RKO (cell line): ENCODE results near the gene RNF125.
"Not testable (repeated sequence)": the region's sequence is repeated elsewhere in the genome, so short reads cannot be mapped to it uniquely, and the experiment has no call there.

Experiments used
- DNase-seq: peaks from one replicate; pipeline ENCODE4 v3.0.0-alpha.2; 2016; ENCODE audit warnings: low spot score

The RNF125 gene

DNA sequence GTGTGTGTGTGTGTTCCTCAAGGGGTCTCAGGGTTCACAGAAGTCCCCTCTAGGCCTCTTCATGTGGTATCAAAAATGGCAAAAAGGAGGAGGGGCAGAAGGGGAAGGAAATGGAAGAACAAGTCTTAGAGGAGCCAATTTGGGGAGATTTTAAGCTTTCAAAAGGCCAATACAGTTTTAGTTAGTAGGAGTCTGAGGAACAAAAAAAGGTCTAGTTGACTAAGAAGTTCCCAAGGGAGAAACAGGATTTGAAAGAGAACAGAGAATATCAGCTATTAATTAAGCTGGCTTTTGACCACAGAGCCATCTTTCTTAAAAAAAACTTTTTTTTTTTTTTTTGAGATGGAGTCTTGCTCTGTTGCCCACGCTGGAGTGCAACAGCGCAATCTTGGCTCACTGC lies 7.1 kb downstream of the RNF125 start:
- no peak for DNase-seq

DNA sequence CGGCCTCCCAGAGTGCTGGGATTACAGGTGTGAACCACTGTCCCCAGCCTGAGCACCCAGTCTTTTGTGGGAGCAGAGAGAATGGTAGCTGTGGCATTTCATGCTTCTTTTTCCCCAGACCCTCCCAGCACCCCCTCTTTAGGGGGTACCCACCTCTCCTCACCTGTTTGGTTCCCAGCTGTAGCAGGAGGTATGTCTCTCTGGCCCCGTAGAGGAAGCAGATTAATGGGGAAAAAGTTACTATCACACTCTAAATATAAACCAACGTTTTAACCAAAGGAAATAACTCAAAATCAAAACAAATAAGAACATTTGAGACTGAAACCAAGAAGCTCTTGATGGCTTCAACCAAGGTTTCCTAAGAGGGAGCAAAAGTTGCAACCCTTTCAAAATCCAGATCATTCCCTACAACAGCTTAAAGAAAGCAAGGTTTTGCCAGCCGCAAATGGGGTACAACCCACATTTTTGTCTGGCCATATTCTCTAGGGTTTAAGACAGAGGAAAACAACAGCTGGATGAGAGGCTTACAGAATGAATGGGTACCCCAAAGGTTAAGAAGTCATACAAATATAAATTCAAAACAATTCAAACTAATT lies 8.0 kb downstream of the RNF125 start:
- no peak for DNase-seq

DNA sequence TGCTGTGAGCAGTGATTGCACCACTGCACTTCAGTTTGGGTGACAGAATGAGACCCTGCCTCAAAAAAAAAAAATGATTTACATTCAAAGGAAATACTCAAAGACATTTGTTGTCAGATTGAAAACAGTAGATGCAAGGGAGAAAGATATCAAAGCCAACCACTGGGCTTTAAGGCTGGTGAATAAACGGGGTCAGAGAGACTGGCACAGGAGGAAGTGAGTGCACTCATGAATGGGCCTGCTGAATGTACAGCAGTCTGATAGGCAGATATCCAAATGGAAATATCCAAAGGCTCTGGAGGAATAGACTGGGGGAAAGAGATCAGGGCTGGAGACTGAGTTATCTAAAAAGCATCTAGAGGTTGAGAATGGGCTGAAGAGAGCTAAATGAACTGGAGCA lies 10.9 kb downstream of the RNF125 start:
- DNase-seq: no peak

DNA sequence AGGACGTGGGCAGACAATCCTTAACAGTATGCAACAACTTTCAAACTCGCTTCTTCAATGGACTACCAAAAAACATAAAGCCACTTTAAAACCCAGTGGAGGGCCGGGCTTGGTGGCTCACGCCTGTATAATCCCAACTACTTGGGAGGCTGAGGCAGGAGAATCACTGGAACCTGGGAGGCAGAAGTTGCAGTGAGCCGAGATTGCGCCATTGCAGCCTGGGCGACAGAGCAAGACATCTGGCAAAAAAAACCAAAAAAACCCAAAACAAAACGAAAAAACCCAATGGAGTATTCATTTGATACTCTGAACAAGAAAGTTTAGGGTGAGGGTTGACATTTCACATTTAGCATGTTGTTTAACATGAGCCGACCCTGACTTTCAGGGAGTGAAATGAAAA lies 14.0 kb downstream of the RNF125 start:
- DNase-seq: no peak

DNA sequence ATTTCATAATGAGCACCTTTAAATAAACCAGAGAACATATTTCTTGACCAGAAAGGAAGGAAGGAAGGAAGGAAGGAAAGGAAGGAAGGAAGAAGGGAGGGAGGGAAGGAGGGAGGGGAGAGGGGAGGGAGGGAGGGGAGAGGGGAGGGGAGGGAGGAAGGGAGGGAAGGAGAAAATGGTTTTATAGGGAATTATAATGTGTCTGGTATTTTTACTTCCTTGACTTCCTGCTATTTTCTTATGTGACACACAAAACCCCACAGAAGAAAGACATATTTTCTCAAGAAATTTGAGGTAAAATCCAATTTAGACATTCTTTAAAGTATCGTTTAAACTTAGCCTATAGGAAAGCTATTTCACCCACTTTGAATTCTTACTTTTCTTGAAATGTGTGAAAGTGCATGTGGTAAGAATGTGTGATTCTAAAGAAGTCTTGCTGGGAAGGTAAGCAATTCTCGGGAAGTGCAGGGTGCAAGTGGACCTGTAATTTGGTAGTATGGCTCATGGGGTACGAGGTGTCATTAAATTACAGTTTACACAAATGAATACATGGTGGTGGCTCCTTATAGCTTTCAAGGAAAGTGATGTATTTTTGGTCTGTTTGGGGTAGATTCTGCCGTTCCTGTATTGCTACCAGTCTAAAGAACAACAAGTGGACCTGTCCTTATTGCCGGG lies 18.0 kb downstream of the RNF125 start:
- DNase-seq: no peak

DNA sequence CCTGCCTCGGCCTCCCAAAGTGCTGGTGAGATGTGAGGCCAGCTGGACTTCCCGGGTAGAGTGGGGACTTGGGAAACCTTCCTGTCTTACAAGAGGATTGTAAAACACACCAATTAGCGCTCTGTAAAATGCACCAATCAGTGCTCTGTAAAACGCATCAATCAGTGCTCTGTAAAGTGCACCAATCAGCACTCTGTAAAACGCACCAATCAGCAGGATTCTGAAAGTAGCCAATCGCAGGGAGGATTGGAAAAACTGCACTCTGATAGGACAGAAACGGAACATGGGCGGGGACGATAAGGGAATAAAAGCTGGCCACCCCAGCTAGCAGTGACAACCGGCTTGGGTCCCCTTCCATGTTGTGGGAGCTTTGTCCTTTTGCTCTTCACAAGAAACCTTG lies 19.0 kb downstream of the RNF125 start:
- DNase-seq: no peak

DNA sequence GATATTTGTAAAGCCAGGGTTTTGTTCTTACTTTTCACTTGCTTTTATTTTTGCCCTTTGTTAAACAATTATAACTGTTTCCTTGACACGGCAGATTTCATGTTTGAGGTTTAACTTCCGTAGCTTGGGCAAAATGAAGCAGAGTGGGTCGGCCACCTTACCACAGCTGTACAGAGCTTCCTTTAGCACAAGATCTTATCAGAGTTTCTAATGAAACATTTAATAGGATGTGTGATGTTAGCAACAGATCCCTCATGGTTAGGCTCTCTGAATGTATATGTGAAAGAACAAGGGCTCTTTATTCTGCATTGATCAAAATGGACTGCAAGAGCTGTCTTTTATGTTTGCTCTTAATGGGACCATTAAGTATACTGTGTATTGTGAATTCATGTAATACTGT lies 22.3 kb downstream of the RNF125 start:
- DNase-seq: no peak

DNA sequence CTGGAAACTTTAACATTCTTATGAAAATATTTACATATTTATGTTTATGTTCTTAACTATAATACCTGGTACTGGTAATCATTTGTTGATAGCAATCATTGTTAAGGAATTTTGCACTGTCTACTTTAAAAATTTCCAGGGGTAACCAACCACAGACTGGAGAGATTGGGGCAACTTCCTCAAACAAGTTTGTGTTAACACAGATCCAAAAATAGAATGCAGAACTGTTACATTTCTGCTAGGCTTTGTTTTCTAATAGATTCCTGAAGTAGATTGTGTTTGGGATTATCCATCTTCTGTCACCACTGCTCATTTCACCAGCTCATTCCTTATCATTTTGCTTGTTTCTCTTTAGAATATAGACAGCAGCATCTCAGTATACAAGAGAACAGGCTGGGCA lies 23.7 kb downstream of the RNF125 start:
- DNase-seq: no peak

DNA sequence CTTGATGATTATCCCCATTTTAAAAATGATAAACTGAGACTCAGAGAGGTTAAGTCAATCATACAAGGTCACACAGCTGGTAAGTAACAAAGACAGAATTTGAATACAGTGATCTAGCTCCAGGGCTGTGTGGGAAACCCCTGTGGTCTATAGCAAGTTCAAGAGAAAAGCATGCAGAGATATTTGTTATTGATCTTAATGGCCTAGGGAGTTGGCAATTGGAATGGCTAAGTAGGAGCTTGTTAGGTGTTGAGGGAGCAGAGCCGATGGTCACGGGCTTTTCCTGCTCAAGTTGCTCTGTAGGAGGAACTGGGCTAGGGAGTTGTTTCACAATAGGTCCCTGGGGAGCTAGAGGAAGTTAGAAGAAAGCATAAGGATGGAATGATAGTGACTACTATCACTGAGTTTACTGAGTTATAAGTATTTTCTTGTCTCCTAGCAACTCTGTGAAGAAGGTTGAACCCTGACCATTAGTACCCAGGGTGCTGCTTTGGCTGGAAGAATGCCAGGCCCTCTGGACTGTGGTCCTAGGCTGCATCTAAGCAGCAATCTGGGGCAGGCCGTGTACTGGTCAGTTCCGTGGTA lies 30.0 kb downstream of the RNF125 start:
- DNase-seq: no peak

DNA sequence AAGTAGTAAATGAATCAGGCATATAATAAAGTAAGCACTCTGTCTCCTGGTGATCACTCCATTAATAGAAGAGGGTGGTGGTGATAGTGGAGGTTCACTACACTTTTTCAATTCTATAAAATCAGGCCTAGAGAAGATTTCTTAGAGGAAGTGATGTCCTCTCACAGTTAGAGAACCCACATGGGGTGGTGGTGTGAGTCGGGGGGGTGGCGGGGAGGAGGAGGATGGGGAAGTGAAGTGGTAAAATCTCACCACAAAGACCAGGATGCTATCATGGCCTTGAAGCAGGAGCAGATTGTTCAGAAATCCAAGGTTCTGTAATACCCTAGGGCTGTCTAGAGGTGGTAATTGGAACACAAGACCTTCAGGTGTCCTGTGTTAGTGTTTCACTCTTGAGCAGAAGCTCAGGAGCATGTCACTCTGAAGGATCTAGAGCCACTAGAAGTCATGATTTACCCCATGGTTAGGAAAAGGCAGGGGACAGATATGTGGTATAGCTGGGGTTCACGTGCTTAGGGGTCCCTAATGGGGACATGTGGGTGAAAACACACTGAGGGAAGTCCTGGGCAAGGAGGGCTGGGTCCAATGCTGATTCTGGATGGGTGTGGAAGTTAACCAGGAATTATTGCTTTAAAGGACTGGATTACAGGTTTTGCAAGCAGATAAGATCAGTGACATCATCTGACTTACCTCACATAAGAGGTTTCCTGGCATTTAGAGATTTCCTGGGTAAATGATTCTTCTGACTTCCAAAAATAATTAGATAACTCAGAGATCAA lies 31.0 kb downstream of the RNF125 start:
- no peak for DNase-seq

DNA sequence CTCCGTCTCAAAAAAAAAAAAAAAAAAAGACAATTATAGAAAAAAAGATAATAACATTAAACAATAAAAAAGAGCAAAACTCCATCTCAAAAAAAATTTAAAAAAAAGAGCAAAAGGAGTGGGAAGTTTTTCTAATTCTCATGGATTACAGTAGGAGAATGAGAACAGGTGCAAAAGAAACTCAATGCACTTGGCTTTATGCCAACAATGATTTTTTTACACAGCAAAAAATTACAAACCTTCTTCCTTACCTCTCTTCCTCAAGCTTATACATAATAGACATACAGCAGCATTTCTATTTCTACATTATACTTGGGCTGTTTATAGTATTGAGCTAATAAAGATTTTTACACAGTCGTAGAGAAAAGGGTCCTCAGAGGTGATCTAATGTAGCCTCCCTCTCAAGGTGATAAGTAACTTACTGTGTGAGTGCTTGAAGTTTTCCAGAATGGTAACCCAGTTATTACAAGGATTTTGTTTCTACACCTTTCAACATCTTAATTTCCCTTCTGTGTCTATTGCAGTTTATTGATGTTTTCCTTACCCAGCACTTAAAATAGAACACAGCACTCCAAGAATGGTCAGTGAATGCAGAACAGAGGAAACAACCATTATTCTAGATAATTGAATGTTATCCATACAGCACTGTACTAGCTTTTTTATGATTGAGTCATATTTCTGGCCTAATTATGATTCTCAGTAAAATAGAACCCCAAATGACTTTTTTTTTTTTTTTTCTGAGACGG lies 38.2 kb downstream of the RNF125 start:
- DNase-seq: no peak

DNA sequence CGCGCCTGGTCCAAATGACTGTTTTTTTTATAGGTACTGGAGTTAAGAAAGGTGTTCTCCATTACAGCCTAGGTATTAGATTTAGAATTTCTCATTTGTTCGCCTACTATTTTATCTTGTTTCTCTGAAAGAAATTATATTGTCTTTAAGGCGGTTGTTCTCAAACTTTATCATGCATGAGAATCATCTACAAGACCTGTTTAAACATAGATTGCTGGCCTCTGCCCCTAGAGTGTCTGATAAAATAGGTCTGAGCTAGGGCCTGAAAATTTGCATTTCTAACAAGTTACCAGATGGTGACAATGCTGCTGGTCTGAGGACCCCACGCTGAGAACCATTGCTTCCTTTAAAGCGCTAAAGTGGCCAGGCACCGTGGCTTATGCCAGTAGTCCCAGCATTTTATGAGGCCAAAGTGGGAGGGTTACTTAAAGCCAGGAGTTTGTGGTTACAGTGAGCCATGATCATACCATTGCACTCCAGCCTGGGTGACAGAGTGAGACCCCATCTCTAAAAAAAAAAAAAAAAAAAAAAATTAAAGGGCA lies 39.1 kb downstream of the RNF125 start:
- DNase-seq: no peak

DNA sequence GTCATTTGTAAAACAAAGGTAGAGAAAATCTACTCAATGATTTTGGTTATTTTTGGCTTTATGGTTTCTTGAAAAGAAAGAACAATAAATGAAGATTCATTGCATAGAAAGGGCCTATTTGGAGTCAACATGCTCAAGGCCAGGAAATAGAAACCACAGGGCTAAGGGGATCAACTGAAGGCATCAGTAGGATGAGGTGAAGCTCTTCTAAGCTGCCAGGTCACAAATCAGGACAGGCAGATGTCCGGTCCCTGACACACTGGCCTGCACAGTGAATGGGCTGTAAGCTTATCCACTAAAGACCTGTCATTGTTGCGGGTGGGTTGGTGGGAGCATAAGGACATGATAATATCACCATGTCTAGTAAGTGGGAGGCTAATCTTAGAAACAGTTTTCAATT lies 41.4 kb downstream of the RNF125 start:
- no peak for DNase-seq

DNA sequence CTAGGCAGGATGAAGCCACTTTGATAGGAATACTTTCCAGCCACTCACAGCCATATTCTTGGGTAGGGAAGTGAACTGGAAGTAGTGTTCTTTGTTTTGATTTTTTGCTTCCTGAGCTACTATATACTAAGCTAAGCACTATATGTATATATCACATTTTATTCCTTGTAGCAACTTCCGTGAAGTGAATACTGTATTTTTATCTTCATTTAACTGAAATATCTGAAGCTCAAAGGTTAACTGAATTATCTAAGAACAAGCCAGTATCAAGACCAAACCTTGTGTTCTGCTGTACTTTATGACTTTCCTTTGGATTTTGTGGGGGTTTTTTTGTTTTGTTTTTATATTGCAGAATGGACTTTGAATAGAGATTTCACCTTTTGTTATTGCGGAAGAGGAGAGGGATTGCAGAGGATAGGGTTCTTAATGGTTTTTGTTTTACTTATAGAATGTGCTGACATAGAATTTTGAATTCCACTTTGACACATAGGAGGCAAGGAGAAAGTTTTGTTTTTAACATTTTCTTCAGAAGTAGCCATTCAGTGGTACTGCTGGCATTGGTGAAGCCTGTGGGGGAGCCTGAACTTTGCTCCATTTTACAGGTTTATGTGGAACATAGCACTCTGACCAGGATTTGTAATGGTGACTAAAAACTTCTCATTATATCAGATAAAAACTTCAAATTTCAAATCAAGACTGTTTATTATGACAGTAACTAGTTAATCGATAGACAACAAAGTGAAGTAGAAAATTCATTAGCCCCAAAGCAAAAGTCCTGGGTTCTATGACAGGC lies 48.9 kb downstream of the RNF125 start:
- no peak for DNase-seq

DNA sequence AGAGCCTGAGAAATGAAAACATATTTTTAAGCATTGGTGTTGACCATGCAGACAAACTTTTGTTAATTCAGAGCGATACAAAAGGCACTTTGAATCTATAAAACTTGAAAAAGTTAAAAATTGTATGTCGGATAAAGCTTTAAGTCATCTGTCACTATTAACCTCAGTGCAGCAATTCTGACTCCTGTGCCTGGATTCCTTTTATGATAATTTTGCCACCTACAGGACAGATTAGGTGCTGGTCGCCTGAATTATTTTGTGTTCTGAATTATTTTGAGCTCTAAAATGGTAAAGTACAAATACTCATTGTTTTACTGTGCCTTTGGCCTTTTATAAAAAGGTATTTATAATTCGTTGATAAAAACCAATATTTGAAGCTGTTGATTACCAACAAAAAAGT lies 53.7 kb downstream of the RNF125 start:
- peak; percentile 48 for DNase-seq

DNA sequence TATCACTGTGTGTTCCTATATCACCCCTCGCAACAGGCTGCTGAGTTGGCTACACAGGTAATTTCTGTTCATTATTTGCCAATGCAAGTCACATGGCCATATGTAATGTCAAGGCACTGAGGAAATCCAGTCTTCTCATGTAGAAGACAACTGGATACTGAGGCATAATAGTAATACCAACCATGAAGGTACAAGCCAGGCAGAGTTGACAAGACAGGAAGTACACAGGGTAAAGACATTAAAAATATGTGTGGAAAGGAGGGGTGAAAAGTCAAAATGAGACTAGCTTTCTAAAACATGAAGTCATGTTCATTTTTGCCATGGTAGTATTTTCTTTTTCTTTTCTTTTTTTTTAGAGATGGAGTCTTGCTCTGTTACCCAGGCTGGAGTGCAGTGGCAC lies 55.6 kb downstream of the RNF125 start:
- no peak for DNase-seq

DNA sequence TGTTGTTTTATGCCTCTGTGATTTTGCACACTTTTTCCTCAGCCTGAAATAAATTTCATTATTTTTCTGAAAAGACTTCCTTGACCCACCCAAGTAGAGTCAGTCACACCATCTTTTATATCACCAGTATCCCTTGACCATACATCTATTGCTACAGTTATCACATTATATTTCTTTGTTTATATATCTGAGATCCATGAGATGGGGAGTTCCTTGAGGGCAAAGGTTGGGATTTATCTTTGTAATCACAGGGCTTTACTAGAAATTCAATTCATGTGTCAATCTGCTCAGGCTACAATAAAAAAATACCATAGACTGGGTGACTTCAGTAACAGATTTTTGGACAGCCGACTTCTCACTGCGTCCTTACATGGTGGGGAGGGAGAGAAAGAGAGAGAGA lies 60.2 kb downstream of the RNF125 start:
- no peak for DNase-seq

DNA sequence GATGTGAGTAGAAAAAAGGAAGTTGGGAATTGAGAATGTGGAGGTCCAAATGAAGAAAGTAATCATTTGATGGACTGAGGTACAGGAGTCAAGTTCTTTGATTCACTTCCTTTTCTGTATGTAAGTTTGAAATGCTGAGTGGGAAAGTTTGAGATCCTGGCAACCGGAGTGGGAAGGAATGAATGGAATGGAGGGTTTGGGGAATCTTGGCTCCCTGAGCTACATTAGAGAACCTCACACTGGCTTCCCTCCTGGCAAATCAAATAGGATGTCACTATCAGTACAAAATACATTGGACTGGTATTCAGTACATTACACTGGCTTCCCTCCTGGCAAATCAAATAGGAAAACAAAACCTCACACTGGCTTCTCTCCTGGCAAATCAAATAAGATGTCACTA lies 63.3 kb downstream of the RNF125 start:
- no peak for DNase-seq

DNA sequence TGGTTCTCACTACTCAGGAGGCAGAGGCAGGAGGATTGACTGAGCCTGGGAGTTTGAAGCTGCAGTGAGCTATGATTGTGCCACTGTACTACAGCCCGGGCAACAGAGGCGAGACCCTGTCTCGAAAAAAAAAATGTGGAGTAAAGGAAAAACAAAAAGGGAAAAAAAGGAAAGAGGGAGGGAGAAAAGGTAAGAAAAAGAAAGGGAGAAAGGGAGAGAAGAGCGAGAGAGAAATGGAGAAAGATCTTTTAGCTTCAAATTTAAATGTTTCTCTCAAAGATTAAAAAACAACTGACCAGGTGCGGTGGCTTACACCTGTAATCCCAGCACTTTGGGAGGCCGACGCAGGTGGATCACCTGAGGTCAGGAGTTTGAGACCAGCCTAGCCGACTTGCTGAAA lies 65.2 kb downstream of the RNF125 start:
- DNase-seq: no peak

DNA sequence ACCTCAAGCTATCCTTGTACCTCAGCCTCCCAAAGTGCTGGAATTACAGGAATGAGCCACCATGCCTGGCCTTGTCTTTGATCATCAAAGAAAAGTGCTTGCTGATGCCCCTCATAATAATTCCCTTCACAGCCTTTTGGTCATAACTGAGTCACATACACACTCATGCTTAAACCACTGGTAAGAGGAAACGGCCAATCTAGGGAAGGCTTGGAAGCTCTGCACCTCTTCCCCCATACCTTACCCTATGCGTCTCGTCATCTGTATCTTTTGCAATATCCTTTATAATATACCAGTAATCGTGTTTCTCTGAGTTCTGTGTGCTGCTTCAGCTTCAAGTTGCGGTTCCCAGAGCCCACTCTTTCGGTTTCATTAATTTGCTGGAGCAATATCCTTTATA lies 68.3 kb downstream of the RNF125 start:
- peak; percentile 84 for DNase-seq

DNA sequence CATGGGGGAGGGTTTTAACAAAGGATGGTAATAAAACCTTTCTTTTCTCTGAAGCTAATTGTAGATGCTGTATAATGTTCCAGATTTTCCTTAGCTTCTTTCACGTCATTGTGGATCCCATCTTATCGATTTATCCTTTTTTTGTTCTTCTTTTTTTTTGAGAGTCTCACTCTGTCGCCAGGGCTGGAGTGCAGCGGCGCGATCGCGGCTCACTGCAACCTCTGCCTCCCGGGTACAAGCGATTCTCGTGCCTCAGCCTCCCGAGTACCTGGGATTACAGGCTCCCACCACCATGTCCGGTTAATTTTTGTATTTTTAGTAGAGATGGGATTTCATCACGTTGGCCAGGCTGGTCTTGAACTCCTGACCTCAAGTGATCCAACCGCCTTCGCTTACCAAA lies 72.2 kb downstream of the RNF125 start:
- not testable (repeated sequence) for DNase-seq
